ENCODE results near the gene ZNF326. TPM values are rescaled to one million over a fixed set of nuclear protein-coding genes. Genes with fewer than 3 reads are reported as not detected.

Gene ZNF326
- polyA plus RNA-seq, 1 donor (not counting 4 experiments of a cell fraction or from before 2014, with no cell fraction given): 22.7 TPM

- Histone ChIP-seq H3K27me3 (ENCODE audit: control insufficient read depth, extremely low read depth, insufficient read depth, low read length) (no peaks in the 10 kb centered on the region), H3K27ac (ENCODE audit: control insufficient read depth, insufficient read depth, low read length) (peak overlapping the region; percentile 85), H3K9ac (ENCODE audit: control insufficient read depth, extremely low read depth, insufficient read depth, low read length) (peak overlapping the region; percentile 95), H4K20me1 (ENCODE audit: control insufficient read depth, extremely low read depth, insufficient read depth, low read length) (no peaks in the 10 kb centered on the region), H3K4me3 (ENCODE audit: control insufficient read depth in 2 of 3, extremely low read depth in 1 of 3, insufficient read depth in 2 of 3, low read depth in 1 of 3, low read length in 3 of 3) (peak overlapping the region; percentile 47 to 89 (median 63)), H3K4me1 (ENCODE audit: control insufficient read depth, extremely low read depth, insufficient read depth, low read length) (peaks cover 37% of the 10 kb centered on the region), H3K79me2 (ENCODE audit: control insufficient read depth, insufficient read depth, low read length) (peaks cover 40% of the 10 kb centered on the region), H3K36me3 (ENCODE audit: control insufficient read depth in 2 of 2, extremely low read depth in 1 of 2, insufficient read depth in 2 of 2, low read length in 2 of 2) (peaks cover 3 to 4% of the 10 kb centered on the region in 2 experiments), H3K9me3 (ENCODE audit: control insufficient read depth, low read depth, low read length) (no peaks in the 10 kb centered on the region), H3K9me1 (ENCODE audit: control insufficient read depth, extremely low read depth, insufficient read depth, low read length) (no peaks in the 10 kb centered on the region), H2AFZ (ENCODE audit: control insufficient read depth, low read length) (no peak overlapping the region), H3K4me2 (ENCODE audit: control insufficient read depth, extremely low read depth, insufficient read depth, low read depth, low read length) (peak overlapping the region; percentile 43)
- TF ChIP-seq EZH2 (IDR thresholded peaks at IDR 0.05; ENCODE audit: low read length) (no peak), CTCF (optimal IDR thresholded peaks at IDR 0.05 in 1 of 3, IDR thresholded peaks at IDR 0.05 in 1 of 3, conservative IDR thresholded peaks at IDR 0.05 in 1 of 3; ENCODE audit: extremely low read depth in 1 of 3, insufficient read depth in 2 of 3, low read length in 3 of 3) (no peak)
- FAIRE-seq: peak; percentile 93
- no peak for DNase-seq (ENCODE audit: low read depth, low spot score)
- dilution Hi-C loops (cut with MboI; ENCODE audit: extremely low pct_ligation_motif_present, low sequenced_read_pairs): no loop called here
These were observed 592 bp upstream of the ZNF326 start for GRCh38 chr1:89994231-89994804.

GRCh38 chr1:89995598-89996449 lies 914 bp downstream of the ZNF326 start:
- peak overlapping the region; percentile 95 for H2AFZ ChIP-seq (ENCODE audit: control insufficient read depth, low read length)
- no peak for FAIRE-seq
- DNase-seq (ENCODE audit: low read depth, low spot score): no peak
- dilution Hi-C loops (cut with MboI; ENCODE audit: extremely low pct_ligation_motif_present, low sequenced_read_pairs): no loop called here
- no peak for TF ChIP-seq CTCF (optimal IDR thresholded peaks at IDR 0.05 in 1 of 3, IDR thresholded peaks at IDR 0.05 in 1 of 3, conservative IDR thresholded peaks at IDR 0.05 in 1 of 3; ENCODE audit: extremely low read depth in 1 of 3, insufficient read depth in 2 of 3, low read length in 3 of 3)
- no peak for TF ChIP-seq EZH2 (IDR thresholded peaks at IDR 0.05; ENCODE audit: low read length)
- H3K9ac ChIP-seq (ENCODE audit: control insufficient read depth, extremely low read depth, insufficient read depth, low read length): peak overlapping the region; percentile 95
- no peaks in the 10 kb centered on the region for H3K9me1 ChIP-seq (ENCODE audit: control insufficient read depth, extremely low read depth, insufficient read depth, low read length)
- peaks cover 54% of the 10 kb centered on the region for H3K79me2 ChIP-seq (ENCODE audit: control insufficient read depth, insufficient read depth, low read length)
- peaks cover 3 to 4% of the 10 kb centered on the region in 2 experiments for H3K36me3 ChIP-seq (ENCODE audit: control insufficient read depth in 2 of 2, extremely low read depth in 1 of 2, insufficient read depth in 2 of 2, low read length in 2 of 2)
- H3K9me3 ChIP-seq (ENCODE audit: control insufficient read depth, low read depth, low read length): no peaks in the 10 kb centered on the region
- H3K4me1 ChIP-seq (ENCODE audit: control insufficient read depth, extremely low read depth, insufficient read depth, low read length): peaks cover 29% of the 10 kb centered on the region
- H3K4me2 ChIP-seq (ENCODE audit: control insufficient read depth, extremely low read depth, insufficient read depth, low read depth, low read length): peak overlapping the region; percentile 92
- H3K27me3 ChIP-seq (ENCODE audit: control insufficient read depth, extremely low read depth, insufficient read depth, low read length): no peaks in the 10 kb centered on the region
- no peaks in the 10 kb centered on the region for H4K20me1 ChIP-seq (ENCODE audit: control insufficient read depth, extremely low read depth, insufficient read depth, low read length)
- peak overlapping the region; percentile 63 to 89 (median 85) for H3K4me3 ChIP-seq (ENCODE audit: control insufficient read depth in 2 of 3, extremely low read depth in 1 of 3, insufficient read depth in 2 of 3, low read depth in 1 of 3, low read length in 3 of 3)
- H3K27ac ChIP-seq (ENCODE audit: control insufficient read depth, insufficient read depth, low read length): peak overlapping the region; percentile 85

Measured in keratinocyte (primary cell).